Keratinocyte (primary cell): ENCODE results near the gene LDB2. TPM values are rescaled to one million over a fixed set of nuclear protein-coding genes. Genes with fewer than 3 reads are reported as not detected.

Experiments
- DNase-seq: peaks from one replicate; pipeline ENCODE4 v3.0.0-alpha.2; 2011; ENCODE audit warnings: low read depth, missing footprints, low spot score
- FAIRE-seq: peaks from 2 replicates; lab custom pipeline; 2011; peaks lifted over from hg19 to GRCh38; lab: Jason Lieb, UNC
- H2AFZ ChIP-seq: 2 replicates; pipeline ENCODE4 v1.6.0; 2012; ENCODE audit warnings: low read length, control low read depth, inconsistent platforms; ENCODE audit not compliant: control insufficient read depth
- H3K27ac ChIP-seq: 2 replicates; pipeline ENCODE4 v1.5.1; 2011; ENCODE audit warnings: low read length; ENCODE audit not compliant: control insufficient read depth, insufficient read depth
- H3K27me3 ChIP-seq: 3 replicates; pipeline ENCODE4 v1.6.0; 2011; ENCODE audit warnings: low read length; ENCODE audit not compliant: control insufficient read depth, insufficient read depth; ENCODE audit errors: extremely low read depth
- H3K36me3 ChIP-seq, 2 experiments: 2 replicates in 1 of 2; 3 replicates in 1 of 2; pipeline ENCODE4 v1.5.1; 2011; ENCODE audit warnings: low read length in 2 of 2, mild to moderate bottlenecking in 1 of 2; ENCODE audit not compliant: control insufficient read depth in 2 of 2, insufficient read depth in 2 of 2; ENCODE audit errors: extremely low read depth in 1 of 2
- H3K4me1 ChIP-seq: 3 replicates; pipeline ENCODE4 v1.5.1; 2011; ENCODE audit warnings: low read length; ENCODE audit not compliant: control insufficient read depth, insufficient read depth; ENCODE audit errors: extremely low read depth
- H3K4me2 ChIP-seq: 3 replicates; pipeline ENCODE4 v1.6.0; 2011; ENCODE audit warnings: low read depth, low read length; ENCODE audit not compliant: control insufficient read depth, insufficient read depth; ENCODE audit errors: extremely low read depth
- H3K4me3 ChIP-seq, 3 experiments: fragments of 200-600 bp in 1 of 3; sonication (generic) in 1 of 3; 2 replicates in 2 of 3; 3 replicates in 1 of 3; pipeline ENCODE4 v1.5.1; 2011 to 2016; ENCODE audit warnings: low read length in 3 of 3, mild to moderate bottlenecking in 3 of 3, control low read depth in 2 of 3, inconsistent platforms in 1 of 3, low read depth in 1 of 3, mixed read lengths in 1 of 3, mixed run types in 1 of 3, moderate library complexity in 1 of 3; ENCODE audit not compliant: control insufficient read depth in 2 of 3, insufficient read depth in 2 of 3; ENCODE audit errors: extremely low read depth in 1 of 3
- H3K79me2 ChIP-seq: 2 replicates; pipeline ENCODE4 v1.6.0; 2012; ENCODE audit warnings: low read length; ENCODE audit not compliant: control insufficient read depth, insufficient read depth
- H3K9ac ChIP-seq: 3 replicates; pipeline ENCODE4 v1.6.0; 2011; ENCODE audit warnings: low read length; ENCODE audit not compliant: control insufficient read depth, insufficient read depth; ENCODE audit errors: extremely low read depth
- H3K9me1 ChIP-seq: 3 replicates; pipeline ENCODE4 v1.6.0; 2011; ENCODE audit warnings: low read length; ENCODE audit not compliant: control insufficient read depth, insufficient read depth; ENCODE audit errors: extremely low read depth
- H3K9me3 ChIP-seq: 2 replicates; pipeline ENCODE4 v1.5.1; 2012; ENCODE audit warnings: low read depth, low read length; ENCODE audit not compliant: control insufficient read depth
- H4K20me1 ChIP-seq: 3 replicates; pipeline ENCODE4 v1.6.0; 2011; ENCODE audit warnings: low read length; ENCODE audit not compliant: control insufficient read depth, insufficient read depth; ENCODE audit errors: extremely low read depth
- CTCF ChIP-seq, 3 experiments: IDR thresholded peaks in 1 of 3; conservative IDR thresholded peaks in 1 of 3; optimal IDR thresholded peaks in 1 of 3; 2 replicates in 2 of 3; 3 replicates in 1 of 3; pipeline versions ENCODE3 to v1.5.1; 2011; ENCODE audit warnings: low read length in 3 of 3, mild to moderate bottlenecking in 3 of 3, moderate library complexity in 2 of 3, control low read depth in 1 of 3, inconsistent platforms in 1 of 3; ENCODE audit not compliant: insufficient read depth in 2 of 3; ENCODE audit errors: extremely low read depth in 1 of 3
- EZH2 ChIP-seq: IDR thresholded peaks from one replicate; pipeline ENCODE4 v1.6.1; 2012; ENCODE audit warnings: inconsistent platforms, mild to moderate bottlenecking, low read length, moderate library complexity
- dilution Hi-C: fragments of 300-500 bp; cut with MboI; formaldehyde crosslinking; loops from one replicate; pipeline ENCODE4 v1.7.0; 2020; ENCODE audit warnings: low sequenced_read_pairs; ENCODE audit not compliant: extremely low pct_ligation_motif_present
- polyA plus RNA-seq, 5 experiments: library from polyadenylated mRNA; depleted of rRNA in 3 of 5; stranded (reverse) in 3 of 5; stranded (forward) in 1 of 5; unstranded in 1 of 5; fragments of >200 nt; gene quantifications; 1 replicate in 1 of 5; 2 replicates in 3 of 5; 3 replicates in 1 of 5; pipeline versions ENCODE4 v1.2.1 to v1.2.3, GENCODE V29; 2011 to 2012; ENCODE audit warnings: missing spikeins in 2 of 5, low read depth in 1 of 5, low replicate concordance in 1 of 5

LDB2 gene
- polyA plus RNA-seq, 1 donor (not counting 4 experiments of a cell fraction or from before 2014, with no cell fraction given), result not detected

GRCh38 chr4:16894406-16894805 lies 4.0 kb downstream of the LDB2 start:
- TF ChIP-seq CTCF (optimal IDR thresholded peaks at IDR 0.05 in 1 of 3, IDR thresholded peaks at IDR 0.05 in 1 of 3, conservative IDR thresholded peaks at IDR 0.05 in 1 of 3; ENCODE audit: extremely low read depth in 1 of 3, insufficient read depth in 2 of 3, low read length in 3 of 3) (no peak), EZH2 (no peak)
- dilution Hi-C loops, result no loop called here
- no peaks in the 10 kb centered on the region for H3K79me2 ChIP-seq
- no peaks in the 10 kb centered on the region for H3K9me1 ChIP-seq
- no peak overlapping the region for H3K4me3 ChIP-seq
- H4K20me1 ChIP-seq, result no peaks in the 10 kb centered on the region
- H3K9me3 ChIP-seq, result no peaks in the 10 kb centered on the region
- H3K4me2 ChIP-seq, result no peak overlapping the region
- no peak overlapping the region for H3K27ac ChIP-seq
- H2AFZ ChIP-seq, result no peak overlapping the region
- peaks cover 3% of the 10 kb centered on the region for H3K27me3 ChIP-seq
- H3K36me3 ChIP-seq, result no peaks in the 10 kb centered on the region
- H3K9ac ChIP-seq, result no peak overlapping the region
- no peaks in the 10 kb centered on the region for H3K4me1 ChIP-seq
- no peak for FAIRE-seq
- no peak for DNase-seq

- FAIRE-seq (no peak), DNase-seq (no peak)
- H3K36me3 ChIP-seq, result no peaks in the 10 kb centered on the region
- dilution Hi-C loops, result no loop called here
- H3K9me3 ChIP-seq, result no peaks in the 10 kb centered on the region
- H3K27ac ChIP-seq, result no peak overlapping the region
- H4K20me1 ChIP-seq, result no peaks in the 10 kb centered on the region
- no peaks in the 10 kb centered on the region for H3K79me2 ChIP-seq
- H3K9ac ChIP-seq, result no peak overlapping the region
- H3K27me3 ChIP-seq, result peaks cover 3% of the 10 kb centered on the region
- H3K9me1 ChIP-seq, result no peaks in the 10 kb centered on the region
- H2AFZ ChIP-seq, result no peak overlapping the region
- no peak overlapping the region for H3K4me2 ChIP-seq
- no peak overlapping the region for H3K4me3 ChIP-seq
- H3K4me1 ChIP-seq, result no peaks in the 10 kb centered on the region
- TF ChIP-seq EZH2 (no peak), CTCF (optimal IDR thresholded peaks at IDR 0.05 in 1 of 3, IDR thresholded peaks at IDR 0.05 in 1 of 3, conservative IDR thresholded peaks at IDR 0.05 in 1 of 3; ENCODE audit: extremely low read depth in 1 of 3, insufficient read depth in 2 of 3, low read length in 3 of 3) (no peak)
Observed at GRCh38 chr4:16893141-16893651, 5.2 kb downstream of the LDB2 start.
